ENCODE measurements around the gene ASF1B.

ASF1B gene

GRCh38 chr19:14135985-14136508, 342 bp downstream of the ASF1B start:
- TF ChIP-seq CTCF (IDR thresholded peaks at IDR 0.05): no peak

- no peak for TF ChIP-seq CTCF (IDR thresholded peaks at IDR 0.05)
Measured at GRCh38 chr19:14135355-14135754, 1.0 kb downstream of the ASF1B start.

DNA sequence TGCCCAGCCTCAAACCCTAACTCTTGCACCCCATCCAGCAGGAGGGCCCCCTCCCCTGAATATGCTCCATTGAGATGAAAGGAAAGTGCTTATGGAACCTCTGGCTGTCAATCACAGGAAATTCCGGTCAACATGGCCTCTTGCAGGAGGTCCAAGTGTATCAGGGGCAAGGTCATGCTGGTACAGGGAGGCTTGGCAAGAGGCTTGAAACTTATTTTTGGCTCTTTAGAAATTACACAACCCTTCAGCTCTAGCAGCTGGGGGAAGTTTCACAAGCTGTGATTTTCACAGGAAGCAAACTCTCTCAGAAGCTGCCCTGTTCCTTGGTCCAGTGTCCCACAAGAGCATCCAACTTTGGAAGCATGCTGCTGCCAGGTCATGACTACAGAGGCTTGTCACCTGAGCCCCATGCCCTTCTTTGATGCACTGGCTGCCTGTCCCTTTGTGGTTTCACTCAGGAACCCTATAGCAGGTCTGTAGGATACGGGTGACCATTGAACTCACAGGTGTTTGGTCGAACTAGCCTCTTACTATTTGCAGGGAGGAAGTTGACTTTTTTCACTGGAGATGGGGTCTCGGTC, 8.4 kb downstream of the ASF1B start:
- TF ChIP-seq CTCF (IDR thresholded peaks at IDR 0.05): no peak

DNA sequence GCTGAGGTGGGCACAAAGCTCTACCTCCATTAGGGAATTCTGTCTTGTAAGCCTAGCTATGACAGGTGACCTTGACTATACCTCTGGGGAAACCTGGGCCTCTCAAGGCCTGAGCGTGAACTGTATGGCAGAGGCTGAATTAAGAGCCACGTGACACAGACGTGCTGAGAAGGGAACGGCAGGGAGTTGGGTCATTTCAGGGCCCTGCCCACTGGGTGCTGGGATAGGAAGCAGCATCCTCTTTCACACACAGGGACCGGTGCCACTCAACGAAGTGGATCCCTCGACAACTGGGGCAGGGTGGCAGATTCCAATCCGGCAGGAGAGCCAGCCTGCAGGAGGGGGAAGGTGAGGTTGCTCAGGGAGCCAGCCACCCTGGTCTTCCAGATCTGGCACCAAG, 9.2 kb downstream of the ASF1B start:
- no peak for TF ChIP-seq CTCF (IDR thresholded peaks at IDR 0.05)

GRCh38 chr19:14122924-14123323, 13.5 kb downstream of the ASF1B start:
- no peak for TF ChIP-seq CTCF (IDR thresholded peaks at IDR 0.05)

GRCh38 chr19:14120497-14120780, 15.9 kb downstream of the ASF1B start:
- TF ChIP-seq CTCF (IDR thresholded peaks at IDR 0.05): no peak

DNA sequence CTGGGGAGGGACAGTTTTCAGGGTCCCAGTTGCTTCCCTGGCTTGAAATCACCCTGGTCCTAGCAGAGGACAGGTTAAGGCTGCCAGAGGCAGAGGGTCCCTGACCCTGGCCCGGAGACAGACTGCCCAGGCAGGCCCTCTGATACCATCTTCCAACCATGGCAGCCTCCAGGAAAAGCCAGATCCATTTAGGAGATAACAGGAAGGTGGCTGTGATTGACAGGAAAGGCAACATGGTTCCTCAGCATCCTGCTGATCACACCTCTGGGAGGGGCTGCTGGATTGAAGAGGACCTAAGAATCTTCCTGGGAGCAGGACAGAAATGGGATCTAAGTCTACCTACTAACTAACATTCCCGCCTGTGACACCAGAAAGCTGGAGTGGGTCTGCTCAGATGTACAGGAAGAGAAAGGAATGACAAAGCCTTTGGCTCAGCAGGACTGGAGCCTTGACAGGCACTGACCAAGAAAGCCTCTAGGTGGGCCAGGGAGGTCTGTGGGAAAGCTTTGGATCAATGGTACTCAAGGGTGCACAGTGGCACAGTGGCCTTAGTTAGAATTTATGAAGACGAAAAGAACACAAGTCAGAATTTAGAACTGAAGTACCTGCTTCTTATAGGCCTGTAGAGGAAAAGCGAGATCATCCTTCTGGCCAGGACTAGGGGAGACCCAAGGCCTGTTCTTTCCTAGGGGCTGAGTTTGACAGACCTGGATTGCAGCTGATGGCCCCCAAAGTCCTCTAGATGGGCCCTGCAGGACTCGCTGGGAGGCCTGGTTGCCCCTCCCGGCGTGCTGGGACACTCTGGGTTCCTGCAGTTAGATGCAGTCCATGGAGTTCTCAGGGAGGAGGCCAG, 16.5 kb downstream of the ASF1B start:
- TF ChIP-seq CTCF (IDR thresholded peaks at IDR 0.05): no peak

Measured in LNCAP (cell line).